GM19023 (cell line): ENCODE data around the gene MYCBPAP.

Source experiments
- ATAC-seq: cut with Tn5 transposase; IDR thresholded peaks from one replicate; pipeline ENCODE4 v1.9.1; 2021; ENCODE audit warnings: mild to moderate bottlenecking, moderate library complexity; ENCODE audit not compliant: unreplicated experiment

MYCBPAP gene

DNA sequence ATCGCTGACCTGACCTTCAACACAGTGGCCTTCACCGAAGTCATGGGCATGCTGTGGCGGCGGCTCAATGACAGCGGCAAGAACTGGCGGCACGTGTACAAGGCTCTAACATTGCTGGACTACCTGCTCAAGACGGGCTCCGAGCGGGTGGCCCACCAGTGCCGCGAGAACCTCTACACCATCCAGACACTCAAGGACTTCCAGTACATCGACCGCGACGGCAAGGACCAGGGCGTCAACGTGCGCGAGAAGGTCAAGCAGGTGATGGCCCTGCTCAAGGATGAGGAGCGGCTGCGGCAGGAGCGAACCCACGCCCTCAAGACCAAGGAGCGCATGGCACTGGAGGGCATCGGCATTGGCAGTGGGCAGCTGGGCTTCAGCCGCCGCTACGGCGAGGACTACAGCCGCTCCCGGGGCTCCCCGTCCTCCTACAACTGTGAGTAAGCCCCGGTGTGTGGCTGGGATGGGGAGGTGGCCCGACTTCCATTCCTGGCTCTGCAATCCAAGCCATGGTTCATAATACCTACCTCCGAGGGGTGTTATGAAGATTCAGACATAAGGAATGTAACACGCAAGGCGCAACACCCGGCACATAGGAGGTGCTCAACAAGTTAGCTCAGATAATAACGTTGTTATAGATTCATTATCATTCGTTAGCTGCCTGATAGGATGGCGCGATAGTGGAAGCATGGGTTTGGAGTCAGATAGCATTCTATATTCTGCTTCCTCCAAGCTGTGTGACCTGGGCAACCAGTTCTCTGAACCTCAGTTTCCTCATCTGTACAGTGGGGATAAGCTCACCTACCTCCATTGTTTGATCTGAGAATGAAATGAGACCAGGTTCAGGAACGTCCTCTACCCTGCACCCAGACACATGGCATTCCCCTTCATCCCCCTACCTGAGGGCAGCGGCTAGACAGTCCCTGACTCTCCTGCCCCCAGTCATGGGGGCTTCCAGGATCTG is 28.7 kb downstream of the MYCBPAP start:
- ATAC-seq, result no peak

GRCh38 chr17:50537721-50538548 is 29.7 kb downstream of the MYCBPAP start:
- ATAC-seq, result no peak

- ATAC-seq, result no peak
These were observed 30.5 kb downstream of the MYCBPAP start for GRCh38 chr17:50538549-50539410.

- no peak for ATAC-seq
These were observed 31.7 kb downstream of the MYCBPAP start for GRCh38 chr17:50539762-50540559.

DNA sequence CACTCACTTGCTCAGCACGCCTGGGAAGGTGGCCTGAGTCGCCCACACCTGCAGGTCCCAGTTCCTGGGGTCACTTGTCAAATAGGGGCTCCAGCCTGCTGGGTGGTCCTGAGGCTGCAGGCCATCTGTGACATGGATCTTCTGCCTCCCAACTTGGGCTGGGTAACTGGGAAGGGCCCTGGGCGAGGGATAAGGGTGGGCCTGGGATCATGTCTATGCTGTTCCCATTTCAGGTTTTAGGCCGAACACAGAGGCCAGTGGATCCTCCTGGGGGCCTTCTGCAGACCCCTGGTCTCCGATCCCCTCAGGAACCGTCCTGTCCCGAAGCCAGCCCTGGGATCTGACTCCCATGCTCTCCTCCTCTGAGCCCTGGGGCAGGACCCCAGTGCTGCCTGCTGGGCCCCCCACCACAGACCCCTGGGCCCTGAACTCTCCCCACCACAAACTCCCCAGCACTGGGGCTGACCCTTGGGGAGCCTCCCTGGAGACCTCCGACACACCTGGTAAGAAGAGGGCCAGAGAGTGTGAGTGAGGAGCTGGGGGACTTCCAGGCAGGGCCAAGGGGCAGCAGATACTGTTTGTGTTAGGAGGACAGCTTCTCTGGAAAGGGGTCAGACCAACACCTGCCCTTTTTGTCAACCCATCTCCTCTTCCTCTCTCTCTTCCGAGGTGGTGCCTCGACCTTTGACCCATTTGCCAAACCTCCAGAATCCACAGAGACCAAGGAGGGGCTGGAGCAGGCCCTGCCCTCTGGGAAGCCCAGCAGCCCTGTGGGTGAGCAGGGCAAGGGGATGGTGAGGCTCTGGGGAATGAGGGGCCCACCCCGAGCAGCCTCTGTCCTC is 32.5 kb downstream of the MYCBPAP start:
- ATAC-seq, result no peak

GRCh38 chr17:50541402-50541715 is 33.1 kb downstream of the MYCBPAP start:
- no peak for ATAC-seq

DNA sequence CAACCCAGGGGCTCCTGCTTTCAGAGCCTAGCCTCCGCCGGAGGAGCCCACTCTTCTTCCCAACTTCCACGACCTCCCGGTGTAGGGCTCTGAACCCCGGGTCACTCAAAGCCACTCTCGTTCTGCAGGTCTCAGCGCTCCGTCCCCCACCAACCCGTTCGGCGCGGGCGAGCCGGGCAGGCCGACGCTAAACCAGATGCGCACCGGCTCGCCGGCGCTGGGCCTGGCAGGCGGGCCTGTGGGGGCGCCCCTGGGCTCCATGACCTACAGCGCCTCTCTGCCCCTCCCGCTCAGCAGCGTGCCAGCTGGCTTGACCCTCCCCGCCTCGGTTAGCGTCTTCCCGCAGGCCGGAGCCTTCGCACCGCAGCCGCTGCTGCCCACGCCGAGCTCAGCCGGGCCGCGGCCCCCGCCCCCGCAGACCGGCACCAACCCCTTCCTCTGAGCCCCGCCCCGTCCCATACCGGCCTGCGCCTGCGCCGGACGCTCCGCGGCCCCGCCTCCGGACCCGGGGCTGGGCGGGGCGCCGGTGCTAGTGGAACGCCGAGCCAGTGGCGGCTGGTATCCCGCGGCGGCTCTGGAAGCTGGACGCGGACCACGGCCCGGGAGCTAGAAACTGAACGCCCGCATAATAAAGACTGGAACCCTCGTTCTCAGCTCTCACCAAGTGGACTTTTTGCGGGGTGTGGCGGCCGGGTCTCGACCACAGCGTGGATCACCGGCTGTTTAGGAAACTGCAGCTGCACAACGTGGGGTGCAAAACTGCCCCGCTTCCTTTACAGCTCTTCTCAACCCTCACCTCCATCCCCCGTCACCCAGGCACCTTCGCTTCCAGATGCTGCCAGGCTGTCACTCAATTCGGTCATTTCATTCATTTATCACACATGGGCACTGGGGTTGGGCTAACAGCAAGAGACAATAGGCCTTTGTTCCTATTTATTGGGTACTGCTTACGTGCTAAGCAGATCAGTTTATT is 33.8 kb downstream of the MYCBPAP start:
- ATAC-seq, result peak; percentile 77

- ATAC-seq, result no peak
These were observed 34.8 kb downstream of the MYCBPAP start for GRCh38 chr17:50542795-50543774.

- ATAC-seq, result no peak
These were observed 36.3 kb downstream of the MYCBPAP start for GRCh38 chr17:50544516-50544915.

DNA sequence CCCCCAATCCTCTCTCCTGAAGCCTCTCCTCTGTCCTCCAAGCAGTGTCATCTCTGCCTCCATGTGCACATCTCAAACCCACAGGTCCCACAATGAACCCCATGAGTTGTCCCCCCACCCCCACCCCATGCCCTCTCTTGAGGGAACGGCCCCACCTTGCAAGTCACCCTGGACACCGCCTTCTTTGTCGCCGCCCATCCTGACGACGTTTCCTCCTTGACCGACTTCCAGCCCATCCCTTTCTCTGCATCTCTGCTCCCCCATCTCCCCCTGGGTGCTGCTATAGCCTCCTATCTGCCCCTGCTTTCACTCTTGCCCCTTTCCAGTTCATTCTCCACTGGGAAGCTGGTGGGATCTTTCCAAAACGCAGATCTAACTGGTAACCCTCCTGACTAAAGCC is 37.1 kb downstream of the MYCBPAP start:
- ATAC-seq, result no peak

GRCh38 chr17:50546701-50547034 is 38.4 kb downstream of the MYCBPAP start:
- no peak for ATAC-seq

GRCh38 chr17:50547035-50547735 is 38.9 kb downstream of the MYCBPAP start, which contains the start of gene SPATA20:
Gene SPATA20 (plus strand): TSS chr17:50547174. CDS start chr17:50547209, 35 bp downstream.
- peak; percentile 72 for ATAC-seq

- ATAC-seq, result no peak
These were observed 39.5 kb downstream of the MYCBPAP start for GRCh38 chr17:50547736-50548083.

DNA sequence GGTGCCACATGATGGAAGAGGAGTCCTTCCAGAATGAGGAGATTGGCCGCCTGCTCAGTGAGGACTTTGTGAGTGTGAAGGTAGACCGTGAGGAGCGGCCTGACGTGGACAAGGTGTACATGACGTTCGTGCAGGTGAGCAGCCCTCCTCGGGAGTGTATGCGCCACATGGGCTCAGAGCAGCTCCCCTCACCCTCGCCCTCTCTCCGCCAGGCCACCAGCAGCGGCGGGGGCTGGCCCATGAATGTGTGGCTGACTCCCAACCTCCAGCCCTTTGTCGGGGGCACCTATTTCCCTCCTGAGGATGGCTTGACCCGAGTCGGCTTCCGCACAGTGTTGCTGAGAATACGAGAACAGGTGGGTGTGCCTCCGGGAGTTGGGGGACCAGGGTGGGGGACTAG is 40.6 kb downstream of the MYCBPAP start:
- no peak for ATAC-seq

DNA sequence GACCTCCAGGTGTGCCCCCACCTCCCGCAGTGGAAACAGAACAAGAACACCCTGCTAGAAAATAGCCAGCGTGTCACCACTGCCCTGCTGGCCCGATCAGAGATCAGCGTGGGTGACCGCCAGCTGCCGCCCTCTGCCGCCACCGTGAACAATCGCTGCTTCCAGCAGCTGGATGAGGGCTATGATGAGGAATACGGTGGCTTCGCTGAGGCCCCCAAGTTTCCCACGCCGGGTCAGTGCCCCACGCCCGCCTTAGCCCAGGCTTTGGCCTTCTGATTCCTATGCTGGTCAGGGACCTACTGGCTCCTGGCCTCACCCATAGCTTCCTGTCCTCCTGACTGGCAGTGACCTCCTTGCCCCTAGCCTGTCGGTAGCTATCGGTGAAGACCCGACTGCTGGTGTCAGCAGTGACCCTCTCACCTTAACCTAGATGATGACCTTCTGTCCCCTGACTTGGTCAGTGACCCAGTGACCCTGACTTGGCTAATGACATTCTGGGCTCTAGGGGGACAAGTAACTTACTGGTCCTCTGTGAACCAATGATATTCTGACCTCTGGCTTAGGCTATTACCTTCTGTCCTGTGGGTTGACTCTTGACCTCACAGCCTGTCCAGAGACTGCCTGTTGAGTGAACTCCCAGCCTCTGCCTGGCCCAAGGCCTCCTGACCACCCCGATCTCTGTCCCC is 41.2 kb downstream of the MYCBPAP start:
- ATAC-seq, result no peak

- no peak for ATAC-seq
These were observed 41.7 kb downstream of the MYCBPAP start for GRCh38 chr17:50549969-50550368.
